Stomach (tissue), 4 donors: ENCODE measurements around the gene WSB2.
A peak's percentile ranks its signal among the peaks of the same experiment; 100 is the strongest.

Experiments
- POLR2A ChIP-seq, 4 donors: fragments of 450-650 bp; IDR thresholded peaks; one replicate each; pipeline ENCODE4 v1.6.1; 2016; ENCODE audit warnings: antibody characterized with exemption in 4 of 4, control low read depth in 2 of 4, mild to moderate bottlenecking in 1 of 4, moderate library complexity in 1 of 4
- TF ChIP-seq, protein P1 (sequence below), 7 experiments: fragments of 450-650 bp in 4 of 7; fragments of 200-600 bp in 3 of 7; sonication (generic) in 3 of 7; IDR thresholded peaks; one replicate each; pipeline ENCODE4 v1.5.1; 2016 to 2019; ENCODE audit warnings: antibody characterized with exemption in 7 of 7, control low read depth in 2 of 7, mild to moderate bottlenecking in 1 of 7

DNA sequence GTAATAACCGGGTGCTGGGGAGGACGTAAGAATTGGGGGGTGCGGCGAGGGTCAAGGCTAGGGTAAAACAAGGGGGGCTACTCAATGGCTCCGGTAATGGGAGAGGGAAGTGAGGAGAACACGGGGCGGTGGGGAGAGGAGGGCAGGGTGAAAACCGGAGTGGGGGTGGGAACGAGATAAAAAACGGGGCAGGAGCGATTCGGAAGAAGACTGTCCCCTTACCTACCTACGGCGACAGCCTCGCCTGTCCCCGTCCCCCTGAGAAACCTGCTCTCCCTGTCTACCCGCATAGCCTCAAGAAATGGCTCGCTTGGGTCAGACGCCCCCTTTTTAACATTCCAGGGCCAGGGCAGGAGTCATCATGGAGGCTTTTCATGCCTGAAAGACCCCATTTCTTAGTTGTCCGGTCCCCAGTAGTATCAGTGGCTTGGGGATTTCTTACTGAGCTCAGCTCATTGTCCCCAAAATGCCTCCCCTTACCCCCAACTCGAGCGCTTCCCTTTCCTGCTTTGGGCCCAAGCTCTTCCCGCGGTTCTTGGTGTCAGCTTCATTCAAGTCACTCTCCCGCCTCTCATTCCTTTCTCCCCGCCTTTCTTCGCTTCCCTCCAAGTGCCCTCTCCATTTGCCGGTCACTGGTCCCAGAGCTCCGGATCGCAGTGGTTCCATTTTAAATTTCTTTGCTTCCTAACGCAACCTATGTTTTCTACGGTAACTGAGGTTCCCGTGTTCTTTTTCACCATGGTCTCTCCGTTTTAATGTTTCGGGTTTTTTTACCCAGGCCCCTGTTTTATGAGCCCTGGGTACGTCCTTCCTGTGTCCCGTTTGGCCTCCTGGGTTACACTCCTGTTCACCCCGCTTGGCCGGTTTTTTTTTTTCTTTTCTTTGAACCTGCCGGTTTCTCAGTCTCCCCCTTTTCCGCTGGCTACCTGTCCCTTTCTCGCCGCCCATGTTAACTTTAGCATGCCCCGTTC lies 1.2 kb upstream of the WSB2 start:
- TF ChIP-seq, protein P1, sequence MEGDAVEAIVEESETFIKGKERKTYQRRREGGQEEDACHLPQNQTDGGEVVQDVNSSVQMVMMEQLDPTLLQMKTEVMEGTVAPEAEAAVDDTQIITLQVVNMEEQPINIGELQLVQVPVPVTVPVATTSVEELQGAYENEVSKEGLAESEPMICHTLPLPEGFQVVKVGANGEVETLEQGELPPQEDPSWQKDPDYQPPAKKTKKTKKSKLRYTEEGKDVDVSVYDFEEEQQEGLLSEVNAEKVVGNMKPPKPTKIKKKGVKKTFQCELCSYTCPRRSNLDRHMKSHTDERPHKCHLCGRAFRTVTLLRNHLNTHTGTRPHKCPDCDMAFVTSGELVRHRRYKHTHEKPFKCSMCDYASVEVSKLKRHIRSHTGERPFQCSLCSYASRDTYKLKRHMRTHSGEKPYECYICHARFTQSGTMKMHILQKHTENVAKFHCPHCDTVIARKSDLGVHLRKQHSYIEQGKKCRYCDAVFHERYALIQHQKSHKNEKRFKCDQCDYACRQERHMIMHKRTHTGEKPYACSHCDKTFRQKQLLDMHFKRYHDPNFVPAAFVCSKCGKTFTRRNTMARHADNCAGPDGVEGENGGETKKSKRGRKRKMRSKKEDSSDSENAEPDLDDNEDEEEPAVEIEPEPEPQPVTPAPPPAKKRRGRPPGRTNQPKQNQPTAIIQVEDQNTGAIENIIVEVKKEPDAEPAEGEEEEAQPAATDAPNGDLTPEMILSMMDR (IDR thresholded peaks at IDR 0.05), result no peak
- peak in 1 of 4 donors; percentile 32 for TF ChIP-seq POLR2A (IDR thresholded peaks at IDR 0.05)
